Measurements from ENCODE around the gene ERG.
A peak's percentile ranks its signal among the peaks of the same experiment; 100 is the strongest.

ERG gene

GRCh38 chr21:38388203-38388602, 110.1 kb downstream of the ERG start:
- peak; percentile 72 for DNase-seq

- peak; percentile 55 for DNase-seq
These were observed 111.3 kb downstream of the ERG start for GRCh38 chr21:38386967-38387366.

GRCh38 chr21:38385427-38386175, 112.7 kb downstream of the ERG start:
- no peak for DNase-seq

- DNase-seq: no peak
These were observed 113.4 kb downstream of the ERG start for GRCh38 chr21:38384675-38385426.

GRCh38 chr21:38384238-38384560, 114.1 kb downstream of the ERG start:
- no peak for DNase-seq

- no peak for DNase-seq
These were observed 114.7 kb downstream of the ERG start for GRCh38 chr21:38383411-38384237.

GRCh38 chr21:38380481-38381137, 117.7 kb downstream of the ERG start:
- DNase-seq: peak; percentile 43

- DNase-seq: no peak
These were observed 119.1 kb downstream of the ERG start for GRCh38 chr21:38379147-38379546.

- DNase-seq: no peak
These were observed 120.8 kb downstream of the ERG start for GRCh38 chr21:38377165-38378088.

GRCh38 chr21:38376693-38377092, 121.6 kb downstream of the ERG start:
- no peak for DNase-seq

- DNase-seq: no peak
These were observed 122.0 kb downstream of the ERG start for GRCh38 chr21:38376235-38376634.

- DNase-seq: no peak
These were observed 130.6 kb downstream of the ERG start for GRCh38 chr21:38367646-38368045.

GRCh38 chr21:38365521-38365920, 132.8 kb downstream of the ERG start:
- no peak for DNase-seq

- no peak for DNase-seq
These were observed 134.6 kb downstream of the ERG start for GRCh38 chr21:38363693-38364092.

GRCh38 chr21:38361324-38361723, 137.0 kb downstream of the ERG start:
- DNase-seq: no peak

GRCh38 chr21:38359835-38360234, 138.4 kb downstream of the ERG start:
- DNase-seq: no peak

- DNase-seq: no peak
These were observed 139.2 kb downstream of the ERG start for GRCh38 chr21:38359090-38359489.

- no peak for DNase-seq
These were observed 139.6 kb downstream of the ERG start for GRCh38 chr21:38358666-38359065.

- no peak for DNase-seq
These were observed 140.2 kb downstream of the ERG start for GRCh38 chr21:38358098-38358497.

GRCh38 chr21:38356883-38357625, 141.2 kb downstream of the ERG start:
- DNase-seq: no peak
